ENCODE measurements around the gene CFAP100.

GRCh38 chr3:126347543-126348161 is 47.1 kb upstream of the CFAP100 start:
- TF ChIP-seq CTCF (IDR thresholded peaks at IDR 0.05) (no peak), POLR2A (IDR thresholded peaks at IDR 0.05) (no peak)

Data from thyroid gland (tissue), 4 donors.